IPS-15b (cell line): ENCODE measurements around the gene ZNF28.
"Not testable (repeated sequence)": the region's sequence is repeated elsewhere in the genome, so short reads cannot be mapped to it uniquely, and the experiment has no call there.

ENCODE experiments used
- H3K27me3 ChIP-seq: one replicate; pipeline ENCODE4 v1.6.1; 2013; ENCODE audit warnings: low read length; ENCODE audit not compliant: control insufficient read depth, insufficient read depth
- H3K36me3 ChIP-seq: one replicate; pipeline ENCODE4 v1.6.1; 2013; ENCODE audit warnings: low read length; ENCODE audit not compliant: control insufficient read depth, insufficient read depth
- H3K4me1 ChIP-seq: one replicate; pipeline ENCODE4 v1.6.1; 2013; ENCODE audit warnings: mild to moderate bottlenecking, low read length; ENCODE audit not compliant: control insufficient read depth, insufficient read depth
- H3K4me3 ChIP-seq: one replicate; pipeline ENCODE4 v1.5.1; 2013; ENCODE audit warnings: low read depth, low read length
- H3K9ac ChIP-seq: one replicate; pipeline ENCODE4 v1.6.1; 2013; ENCODE audit warnings: low read depth, mild to moderate bottlenecking, low read length
- H3K9me3 ChIP-seq: one replicate; pipeline ENCODE4 v1.6.1; 2013; ENCODE audit warnings: mild to moderate bottlenecking, low read length; ENCODE audit not compliant: control insufficient read depth, insufficient read depth

Gene ZNF28

DNA sequence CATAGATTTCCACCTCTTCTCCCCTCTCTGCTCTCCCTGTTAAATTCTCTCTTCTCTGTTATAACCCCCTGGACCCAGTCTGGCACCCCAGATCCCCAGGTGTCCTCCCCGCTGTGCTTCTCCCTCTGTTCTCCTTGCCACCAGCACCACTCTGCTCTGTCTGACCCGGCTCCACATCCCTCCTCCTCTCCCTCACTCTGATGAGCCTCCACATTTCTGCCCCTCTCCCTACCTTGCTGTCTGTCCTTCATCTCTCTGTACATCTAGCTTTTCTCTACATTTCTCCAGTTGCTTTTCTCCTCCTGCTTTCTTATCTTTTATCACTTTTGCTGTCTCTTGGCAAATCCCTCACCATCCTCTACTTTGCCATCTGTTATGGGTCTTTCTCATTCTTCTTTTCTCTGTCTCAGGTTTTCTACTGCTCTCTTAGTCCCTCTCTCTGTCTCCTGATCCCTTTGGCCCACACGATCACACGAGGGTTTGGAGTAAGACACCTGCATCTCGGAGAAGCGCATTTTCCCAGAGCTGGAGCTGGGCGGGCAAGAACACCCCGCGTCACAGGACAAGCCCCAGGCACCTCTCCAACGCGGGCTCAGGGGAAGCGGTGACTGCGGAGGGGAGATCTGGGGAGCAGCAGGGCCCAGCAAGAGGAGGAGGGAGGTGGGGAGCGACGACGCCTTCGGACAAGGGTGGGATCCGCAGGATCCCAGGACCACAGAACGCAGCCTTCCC is 795 bp downstream of the ZNF28 start:
- H3K9me3 ChIP-seq: not testable (repeated sequence)

DNA sequence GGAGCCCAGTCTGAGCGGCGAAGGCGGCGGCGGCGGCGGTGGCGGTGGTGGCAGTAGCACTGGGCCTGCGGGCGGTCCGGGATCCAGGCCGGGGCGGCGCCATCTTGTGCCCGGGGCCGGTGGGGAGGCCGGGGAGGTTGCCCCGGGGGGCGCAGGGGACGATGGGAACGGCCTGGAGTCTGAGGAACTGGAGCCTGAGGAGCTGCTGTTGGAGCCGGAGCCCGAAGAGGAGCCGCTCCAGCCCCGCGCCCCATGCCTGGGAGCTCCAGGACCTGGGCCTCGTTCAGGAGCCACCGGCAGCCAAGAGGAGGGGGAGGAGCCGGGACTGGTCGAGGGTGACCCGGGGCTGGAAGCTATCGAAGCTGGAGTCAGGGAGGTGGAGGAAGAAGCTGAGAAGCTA is 11.6 kb downstream of the ZNF28 start:
- peaks cover 11% of the 10 kb centered on the region for H3K36me3 ChIP-seq

More for the DNA sequence above, 795 bp downstream of the ZNF28 start:
- H3K4me1 ChIP-seq, H3K36me3 ChIP-seq, H3K9ac ChIP-seq, H3K27me3 ChIP-seq: not testable (repeated sequence)
- H3K4me3 ChIP-seq: peak overlapping the region; percentile 76

DNA sequence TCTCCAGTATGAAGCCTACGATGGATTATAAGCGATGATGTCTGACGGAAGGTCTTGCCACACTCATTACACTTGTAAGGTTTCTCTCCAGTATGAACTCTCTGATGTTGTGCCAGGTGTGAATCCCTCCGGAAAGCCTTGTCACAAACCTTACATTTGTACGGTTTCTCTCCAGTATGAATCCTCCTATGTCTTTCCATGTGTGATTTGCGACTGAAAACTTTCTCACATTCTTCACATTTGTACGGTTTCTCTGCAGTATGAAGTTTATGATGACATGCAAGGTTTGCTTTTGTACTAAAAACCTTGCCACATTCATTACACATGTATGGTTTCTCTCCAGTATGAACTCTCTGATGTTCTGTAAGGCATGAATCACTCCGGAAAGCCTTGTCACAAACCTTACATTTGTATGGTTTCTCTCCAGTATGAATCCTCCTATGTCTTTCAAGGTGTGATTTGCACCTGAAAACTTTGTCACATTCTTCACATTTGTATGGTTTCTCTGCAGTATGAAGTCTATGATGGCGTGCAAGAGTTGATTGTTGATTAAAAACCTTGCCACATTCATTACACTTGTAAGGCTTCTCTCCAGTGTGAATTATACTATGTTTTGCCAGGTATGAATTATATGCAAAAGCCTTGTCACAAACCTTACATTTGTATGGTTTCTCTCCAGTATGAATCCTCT is 21.3 kb downstream of the ZNF28 start:
- not testable (repeated sequence) for H3K9ac ChIP-seq, H3K4me1 ChIP-seq, H3K4me3 ChIP-seq, H3K27me3 ChIP-seq
- Histone ChIP-seq H3K9me3 (peaks cover 25% of the 10 kb centered on the region), H3K36me3 (peaks cover 32% of the 10 kb centered on the region)

More for the DNA sequence above, 11.6 kb downstream of the ZNF28 start:
- Histone ChIP-seq H3K9me3 (no peaks in the 10 kb centered on the region), H3K27me3 (no peaks in the 10 kb centered on the region), H3K9ac (no peak overlapping the region), H3K4me3 (no peak overlapping the region), H3K4me1 (no peaks in the 10 kb centered on the region)

GRCh38 chr19:52789440-52789839 is 32.0 kb downstream of the ZNF28 start:
- no peak overlapping the region for H3K4me3 ChIP-seq
- no peaks in the 10 kb centered on the region for H3K36me3 ChIP-seq
- no peaks in the 10 kb centered on the region for H3K9me3 ChIP-seq
- H3K4me1 ChIP-seq: no peaks in the 10 kb centered on the region
- H3K27me3 ChIP-seq: no peaks in the 10 kb centered on the region
- no peak overlapping the region for H3K9ac ChIP-seq

DNA sequence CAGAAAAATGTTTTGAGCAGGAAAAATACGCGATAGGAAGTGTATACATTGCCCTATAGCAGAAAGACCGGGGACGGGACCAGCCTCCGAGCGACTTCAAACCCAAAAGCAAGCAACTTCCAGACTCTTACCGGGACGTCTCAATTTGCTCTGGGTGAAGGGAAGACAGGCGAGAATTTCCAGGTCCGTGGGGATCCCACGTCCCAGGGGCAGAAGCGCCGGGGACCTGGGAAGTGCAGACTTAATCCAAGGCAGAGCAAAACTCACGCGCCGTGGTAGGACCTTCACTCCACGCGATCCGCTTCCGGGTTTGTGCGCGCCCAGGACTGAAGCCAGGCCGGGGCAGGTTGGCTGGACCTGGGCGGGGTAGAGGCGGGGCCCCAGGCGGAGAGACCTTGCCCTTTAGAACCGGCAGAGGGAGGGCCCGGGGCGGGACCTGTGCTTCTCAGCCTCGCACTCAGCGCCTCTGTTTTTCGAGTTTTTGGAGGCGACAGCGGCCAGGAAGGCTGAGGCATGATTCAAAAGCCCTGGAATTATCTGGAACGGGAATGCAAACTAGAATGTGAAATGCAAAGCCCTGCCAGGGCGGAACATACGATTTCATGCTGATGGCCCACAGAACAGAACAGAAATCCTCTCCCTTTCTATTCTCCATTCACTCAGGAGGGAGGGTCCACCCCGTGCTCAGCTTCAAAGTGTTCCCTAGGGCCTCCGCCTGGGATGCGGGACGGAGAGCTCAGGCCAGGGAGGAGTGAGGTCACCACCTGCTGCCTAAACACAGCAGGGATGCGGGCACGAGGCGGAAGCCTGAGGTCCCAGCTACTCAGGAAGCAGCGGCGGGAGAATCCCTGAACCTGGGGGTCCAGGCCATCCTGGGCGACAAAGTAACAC is 34.7 kb downstream of the ZNF28 start, which contains the start of gene ZNF600:
Gene ZNF600 (minus strand): TSS at position 328 of the 891 bp plus-strand sequence. CDS start 7,903 bp downstream, outside the sequence.
- not testable (repeated sequence) for H3K27me3 ChIP-seq, H3K4me1 ChIP-seq, H3K9me3 ChIP-seq, H3K36me3 ChIP-seq
- peak within 1 kb of the TSS; percentile 81 for H3K9ac ChIP-seq
- H3K4me3 ChIP-seq: peak within 1 kb of the TSS; percentile 64

- Histone ChIP-seq H3K27me3 (no peaks in the 10 kb centered on the region), H3K9ac (peak overlapping the region; percentile 81), H3K4me1 (no peaks in the 10 kb centered on the region), H3K9me3 (no peaks in the 10 kb centered on the region), H3K36me3 (no peaks in the 10 kb centered on the region), H3K4me3 (peak overlapping the region; percentile 64)
Measured at GRCh38 chr19:52786078-52786463, 35.4 kb downstream of the ZNF28 start.

DNA sequence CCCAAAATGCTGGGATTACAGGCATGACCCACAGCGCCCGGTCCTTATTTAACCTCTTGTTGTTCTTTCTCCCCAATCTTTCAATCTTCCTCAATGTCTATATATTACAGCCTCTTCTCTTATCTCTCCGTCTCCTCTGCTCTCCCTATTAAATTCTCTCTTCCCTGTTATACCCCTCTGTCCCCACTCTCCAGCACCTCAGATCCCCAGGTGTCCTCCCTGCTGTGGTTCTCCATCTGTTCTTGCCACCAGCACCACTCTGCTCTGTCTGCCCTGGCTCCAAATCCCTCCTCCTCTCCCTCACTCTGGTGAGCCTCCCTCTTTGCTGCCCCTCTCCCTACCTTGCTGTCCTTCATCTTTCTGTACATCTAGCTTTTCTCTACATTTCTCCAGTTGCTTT is 35.9 kb downstream of the ZNF28 start:
- Histone ChIP-seq H3K36me3 (no peaks in the 10 kb centered on the region), H3K27me3 (no peaks in the 10 kb centered on the region), H3K4me3 (peak overlapping the region; percentile 64), H3K9ac (no peak overlapping the region), H3K9me3 (no peaks in the 10 kb centered on the region), H3K4me1 (no peaks in the 10 kb centered on the region)

GRCh38 chr19:52782864-52783263 is 38.6 kb downstream of the ZNF28 start:
- H3K4me3 ChIP-seq, H3K9me3 ChIP-seq, H3K36me3 ChIP-seq, H3K9ac ChIP-seq, H3K27me3 ChIP-seq, H3K4me1 ChIP-seq: not testable (repeated sequence)

- no peaks in the 10 kb centered on the region for H3K4me1 ChIP-seq
Measured at GRCh38 chr19:52778811-52779210, 42.6 kb downstream of the ZNF28 start.

GRCh38 chr19:52756447-52756846 is 65.0 kb downstream of the ZNF28 start:
- not testable (repeated sequence) for H3K36me3 ChIP-seq, H3K9ac ChIP-seq, H3K9me3 ChIP-seq, H3K4me1 ChIP-seq, H3K27me3 ChIP-seq, H3K4me3 ChIP-seq

More at GRCh38 chr19:52778811-52779210, 42.6 kb downstream of the ZNF28 start:
- H3K27me3 ChIP-seq: no peaks in the 10 kb centered on the region
- H3K9me3 ChIP-seq: no peaks in the 10 kb centered on the region
- no peak overlapping the region for H3K4me3 ChIP-seq
- H3K9ac ChIP-seq: no peak overlapping the region
- H3K36me3 ChIP-seq: peaks cover 11% of the 10 kb centered on the region

DNA sequence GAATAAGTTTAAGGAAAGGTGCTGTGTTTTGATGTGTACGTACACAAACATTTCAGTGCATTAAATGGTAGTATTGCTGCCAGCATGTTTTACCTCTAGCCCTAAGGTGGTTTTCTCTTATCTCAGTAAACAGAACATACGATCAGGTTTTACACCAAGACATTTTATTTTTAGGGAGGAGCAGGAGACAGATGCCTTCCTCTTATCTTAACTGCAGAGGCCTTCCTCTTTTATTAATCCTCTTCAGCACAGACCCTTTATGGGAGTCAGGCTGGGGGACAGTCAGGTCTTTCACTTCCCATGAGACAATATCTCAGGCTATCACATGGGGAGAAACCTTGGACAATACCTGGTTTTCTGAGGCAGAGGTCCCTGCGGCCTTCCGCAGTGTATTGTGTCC is 71.7 kb downstream of the ZNF28 start:
- peaks cover 7% of the 10 kb centered on the region for H3K4me1 ChIP-seq
- no peak overlapping the region for H3K4me3 ChIP-seq
- H3K9me3 ChIP-seq: no peaks in the 10 kb centered on the region
- no peaks in the 10 kb centered on the region for H3K27me3 ChIP-seq
- no peak overlapping the region for H3K9ac ChIP-seq
- no peaks in the 10 kb centered on the region for H3K36me3 ChIP-seq
